ENCODE data around the gene GPR12. TPM values are rescaled to one million over a fixed set of nuclear protein-coding genes. Genes with fewer than 3 reads are reported as not detected.
"Not testable (repeated sequence)": the region's sequence is repeated elsewhere in the genome, so short reads cannot be mapped to it uniquely, and the experiment has no call there.

GPR12 gene
- total RNA-seq, 1 donor: not detected

- Histone ChIP-seq H3K4me3 (ENCODE audit: insufficient read depth, low read length) (no peak overlapping the region), H3K9me3 (ENCODE audit: low read depth, low read length) (no peaks in the 10 kb centered on the region), H3K79me2 (ENCODE audit: insufficient read depth, low read length) (no peaks in the 10 kb centered on the region), H2AFZ (ENCODE audit: low read length) (no peak overlapping the region), H3K36me3 (ENCODE audit: insufficient read depth, low read length) (no peaks in the 10 kb centered on the region), H3K4me2 (ENCODE audit: insufficient read depth, low read length) (no peak overlapping the region), H3K27me3 (ENCODE audit: insufficient read depth, low read length) (no peaks in the 10 kb centered on the region), H3K27ac (ENCODE audit: low read depth, low read length) (no peak overlapping the region), H4K20me1 (ENCODE audit: insufficient read depth, low read length) (no peaks in the 10 kb centered on the region), H3K4me1 (ENCODE audit: insufficient read depth, low read length) (no peaks in the 10 kb centered on the region)
- TF ChIP-seq CTCF (IDR thresholded peaks at IDR 0.05; ENCODE audit: extremely low read depth, low read depth, low read length): no peak
- DNase-seq (ENCODE audit: insufficient read length, low spot score, missing footprints): no peak
These were observed 24.9 kb downstream of the GPR12 start for GRCh38 chr13:26735677-26736076.

GRCh38 chr13:26727633-26728032 is 33.0 kb downstream of the GPR12 start:
- no peak for TF ChIP-seq CTCF (IDR thresholded peaks at IDR 0.05; ENCODE audit: extremely low read depth, low read depth, low read length)
- Histone ChIP-seq H3K4me2 (ENCODE audit: insufficient read depth, low read length) (no peak overlapping the region), H3K4me3 (ENCODE audit: insufficient read depth, low read length) (no peak overlapping the region)

GRCh38 chr13:26727122-26727521 is 33.5 kb downstream of the GPR12 start:
- Histone ChIP-seq H3K4me2 (ENCODE audit: insufficient read depth, low read length) (no peak overlapping the region), H3K4me3 (ENCODE audit: insufficient read depth, low read length) (no peak overlapping the region), H3K27ac (ENCODE audit: low read depth, low read length) (no peak overlapping the region), H3K27me3 (ENCODE audit: insufficient read depth, low read length) (peaks cover 4% of the 10 kb centered on the region), H2AFZ (ENCODE audit: low read length) (no peak overlapping the region), H4K20me1 (ENCODE audit: insufficient read depth, low read length) (no peaks in the 10 kb centered on the region), H3K9me3 (ENCODE audit: low read depth, low read length) (no peaks in the 10 kb centered on the region), H3K36me3 (ENCODE audit: insufficient read depth, low read length) (no peaks in the 10 kb centered on the region), H3K4me1 (ENCODE audit: insufficient read depth, low read length) (no peaks in the 10 kb centered on the region), H3K79me2 (ENCODE audit: insufficient read depth, low read length) (no peaks in the 10 kb centered on the region)
- no peak for DNase-seq (ENCODE audit: insufficient read length, low spot score, missing footprints)
- no peak for TF ChIP-seq CTCF (IDR thresholded peaks at IDR 0.05; ENCODE audit: extremely low read depth, low read depth, low read length)

More at GRCh38 chr13:26727633-26728032, 33.0 kb downstream of the GPR12 start:
- no peak for DNase-seq (ENCODE audit: insufficient read length, low spot score, missing footprints)
- Histone ChIP-seq H3K27me3 (ENCODE audit: insufficient read depth, low read length) (peaks cover 4% of the 10 kb centered on the region), H3K4me1 (ENCODE audit: insufficient read depth, low read length) (no peaks in the 10 kb centered on the region), H3K79me2 (ENCODE audit: insufficient read depth, low read length) (no peaks in the 10 kb centered on the region), H2AFZ (ENCODE audit: low read length) (no peak overlapping the region), H3K36me3 (ENCODE audit: insufficient read depth, low read length) (no peaks in the 10 kb centered on the region), H3K9me3 (ENCODE audit: low read depth, low read length) (no peaks in the 10 kb centered on the region), H4K20me1 (ENCODE audit: insufficient read depth, low read length) (no peaks in the 10 kb centered on the region), H3K27ac (ENCODE audit: low read depth, low read length) (no peak overlapping the region)

DNA sequence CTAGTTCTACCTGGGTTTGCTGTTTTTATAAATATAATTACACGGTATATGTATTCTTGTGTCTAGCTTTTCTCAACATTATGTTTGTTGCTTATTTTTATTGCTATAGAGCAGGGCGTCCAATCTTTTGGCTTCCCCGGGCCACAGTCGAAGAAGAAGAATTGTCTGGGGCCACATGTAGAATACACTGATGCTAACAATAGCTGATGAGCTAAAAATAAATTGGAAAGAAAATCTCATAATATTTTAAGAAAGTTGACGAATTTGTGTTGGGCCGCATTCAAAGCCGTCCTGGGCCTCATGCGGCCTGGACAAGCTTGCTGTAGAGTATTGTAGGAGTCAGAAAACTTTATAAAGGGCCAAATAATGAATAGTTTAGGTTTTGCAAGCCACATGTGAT is 33.9 kb downstream of the GPR12 start:
- Histone ChIP-seq H3K27me3 (ENCODE audit: insufficient read depth, low read length) (peaks cover 4% of the 10 kb centered on the region), H3K4me1 (ENCODE audit: insufficient read depth, low read length) (no peaks in the 10 kb centered on the region), H3K4me3 (ENCODE audit: insufficient read depth, low read length) (no peak overlapping the region), H3K27ac (ENCODE audit: low read depth, low read length) (no peak overlapping the region), H3K79me2 (ENCODE audit: insufficient read depth, low read length) (no peaks in the 10 kb centered on the region), H3K9me3 (ENCODE audit: low read depth, low read length) (no peaks in the 10 kb centered on the region), H4K20me1 (ENCODE audit: insufficient read depth, low read length) (no peaks in the 10 kb centered on the region), H2AFZ (ENCODE audit: low read length) (no peak overlapping the region), H3K4me2 (ENCODE audit: insufficient read depth, low read length) (no peak overlapping the region), H3K36me3 (ENCODE audit: insufficient read depth, low read length) (no peaks in the 10 kb centered on the region)
- no peak for TF ChIP-seq CTCF (IDR thresholded peaks at IDR 0.05; ENCODE audit: extremely low read depth, low read depth, low read length)
- DNase-seq (ENCODE audit: insufficient read length, low spot score, missing footprints): no peak

DNA sequence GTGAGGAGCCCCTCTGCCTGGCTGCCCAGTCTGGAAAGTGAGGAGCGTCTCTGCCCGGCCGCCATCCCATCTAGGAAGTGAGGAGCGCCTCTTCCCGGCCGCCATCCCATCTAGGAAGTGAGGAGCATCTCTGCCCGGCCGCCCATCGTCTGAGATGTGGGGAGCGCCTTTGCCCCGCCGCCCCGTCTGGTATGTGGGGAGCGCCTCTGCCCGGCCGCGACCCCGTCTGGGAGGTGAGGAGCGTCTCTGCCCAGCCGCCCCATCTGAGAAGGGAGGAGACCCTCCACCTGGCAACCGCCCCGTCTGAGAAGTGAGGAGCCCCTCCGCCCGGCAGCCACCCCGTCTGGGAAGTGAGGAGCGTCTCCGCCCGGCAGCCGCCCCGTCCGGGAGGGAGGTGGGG is 37.0 kb downstream of the GPR12 start:
- H3K27ac ChIP-seq (ENCODE audit: low read depth, low read length); H3K4me3 ChIP-seq (ENCODE audit: insufficient read depth, low read length); H4K20me1 ChIP-seq (ENCODE audit: insufficient read depth, low read length); H3K79me2 ChIP-seq (ENCODE audit: insufficient read depth, low read length); H3K4me1 ChIP-seq (ENCODE audit: insufficient read depth, low read length); H3K36me3 ChIP-seq (ENCODE audit: insufficient read depth, low read length); H2AFZ ChIP-seq (ENCODE audit: low read length); H3K27me3 ChIP-seq (ENCODE audit: insufficient read depth, low read length); H3K9me3 ChIP-seq (ENCODE audit: low read depth, low read length); DNase-seq (ENCODE audit: insufficient read length, low spot score, missing footprints); H3K4me2 ChIP-seq (ENCODE audit: insufficient read depth, low read length): not testable (repeated sequence)

Measured in osteoblast (primary cell).